Activated effector memory CD4-positive, alpha-beta T cell treated with Interleukin-2 at 50 U/mL for 16 hours (primary cell): ENCODE data around the gene NBPF3.
A peak's percentile ranks its signal among the peaks of the same experiment; 100 is the strongest.
"Not testable (repeated sequence)": the region's sequence is repeated elsewhere in the genome, so short reads cannot be mapped to it uniquely, and the experiment has no call there.

Experiments
- DNase-seq: peaks from one replicate; pipeline ENCODE4 v3.0.0-alpha.2; 2020

NBPF3 gene, protein sequence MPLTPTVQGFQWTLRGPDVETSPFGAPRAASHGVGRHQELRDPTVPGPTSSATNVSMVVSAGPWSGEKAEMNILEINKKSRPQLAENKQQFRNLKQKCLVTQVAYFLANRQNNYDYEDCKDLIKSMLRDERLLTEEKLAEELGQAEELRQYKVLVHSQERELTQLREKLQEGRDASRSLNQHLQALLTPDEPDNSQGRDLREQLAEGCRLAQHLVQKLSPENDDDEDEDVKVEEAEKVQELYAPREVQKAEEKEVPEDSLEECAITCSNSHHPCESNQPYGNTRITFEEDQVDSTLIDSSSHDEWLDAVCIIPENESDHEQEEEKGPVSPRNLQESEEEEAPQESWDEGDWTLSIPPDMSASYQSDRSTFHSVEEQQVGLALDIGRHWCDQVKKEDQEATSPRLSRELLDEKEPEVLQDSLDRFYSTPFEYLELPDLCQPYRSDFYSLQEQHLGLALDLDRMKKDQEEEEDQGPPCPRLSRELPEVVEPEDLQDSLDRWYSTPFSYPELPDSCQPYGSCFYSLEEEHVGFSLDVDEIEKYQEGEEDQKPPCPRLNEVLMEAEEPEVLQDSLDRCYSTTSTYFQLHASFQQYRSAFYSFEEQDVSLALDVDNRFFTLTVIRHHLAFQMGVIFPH

DNA sequence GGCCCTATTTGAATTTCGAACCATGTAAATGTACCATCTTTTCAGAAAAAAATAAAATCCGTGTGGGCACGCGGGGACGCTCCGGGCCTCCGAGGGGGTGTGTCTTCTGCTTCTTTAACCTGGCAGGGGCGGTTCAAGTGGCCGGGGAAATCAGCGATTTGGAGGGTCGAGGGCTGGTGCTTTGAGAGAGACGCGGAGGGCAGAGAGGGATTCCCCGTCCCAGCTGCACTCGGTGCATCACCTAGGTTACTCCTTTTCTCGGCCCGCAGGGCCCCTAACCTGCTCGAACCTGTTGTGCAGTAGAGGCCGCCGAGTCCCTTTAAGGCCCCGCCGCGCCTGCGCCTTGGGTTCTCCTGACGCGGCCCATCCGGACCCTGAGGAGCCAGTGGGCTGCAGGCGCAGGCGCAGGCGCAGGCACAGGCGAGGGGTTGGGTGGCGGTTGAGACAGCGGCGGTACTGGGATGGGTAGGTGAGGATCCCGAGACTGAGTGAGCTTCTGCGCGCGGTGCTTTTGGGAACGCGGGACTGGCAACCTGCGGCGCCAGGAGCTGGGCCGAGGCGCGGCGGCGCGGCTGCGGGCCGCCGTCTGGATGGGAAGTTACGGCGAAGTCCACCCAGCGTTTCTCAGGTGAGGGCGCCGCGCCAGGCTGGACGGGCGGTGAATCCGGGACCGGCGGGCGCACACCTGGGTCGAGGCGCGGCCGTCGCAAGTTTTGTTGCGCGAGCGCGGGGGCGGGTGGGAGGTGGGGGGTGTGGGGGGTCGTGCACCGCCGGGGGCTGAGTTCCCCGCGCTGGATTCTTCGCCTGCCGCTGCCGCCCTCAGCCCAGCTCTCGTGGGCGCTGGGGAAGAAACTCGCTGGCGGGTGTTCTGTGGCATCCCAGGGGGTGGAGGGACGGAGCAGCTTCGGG is at the start of gene NBPF3:
TSS of gene NBPF3 (plus strand) at position 417 of the 909 bp plus-strand sequence. CDS start 4,950 bp downstream, outside the sequence.
- DNase-seq, result peak; percentile 79

DNA sequence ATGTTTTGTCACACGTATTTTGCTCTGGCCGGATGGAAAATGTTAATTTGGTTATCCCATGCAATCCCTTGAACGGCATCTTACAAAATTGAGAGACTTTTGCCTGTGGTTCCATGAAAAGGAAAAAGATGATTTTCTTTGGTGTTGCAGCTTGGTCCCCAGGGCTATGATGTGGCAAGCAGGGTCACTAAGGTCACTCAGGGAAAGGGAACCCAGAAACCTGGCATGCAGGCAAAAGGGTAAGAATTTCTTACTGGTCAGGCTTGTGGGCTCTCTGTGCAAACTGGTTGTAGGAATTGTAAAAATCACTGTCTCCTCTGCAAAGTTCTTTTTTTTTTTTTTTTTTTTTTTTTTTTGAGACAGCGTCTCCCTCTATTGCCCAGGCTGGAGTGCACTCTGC is 48.4 kb upstream of the NBPF3 start:
- no peak for DNase-seq

DNA sequence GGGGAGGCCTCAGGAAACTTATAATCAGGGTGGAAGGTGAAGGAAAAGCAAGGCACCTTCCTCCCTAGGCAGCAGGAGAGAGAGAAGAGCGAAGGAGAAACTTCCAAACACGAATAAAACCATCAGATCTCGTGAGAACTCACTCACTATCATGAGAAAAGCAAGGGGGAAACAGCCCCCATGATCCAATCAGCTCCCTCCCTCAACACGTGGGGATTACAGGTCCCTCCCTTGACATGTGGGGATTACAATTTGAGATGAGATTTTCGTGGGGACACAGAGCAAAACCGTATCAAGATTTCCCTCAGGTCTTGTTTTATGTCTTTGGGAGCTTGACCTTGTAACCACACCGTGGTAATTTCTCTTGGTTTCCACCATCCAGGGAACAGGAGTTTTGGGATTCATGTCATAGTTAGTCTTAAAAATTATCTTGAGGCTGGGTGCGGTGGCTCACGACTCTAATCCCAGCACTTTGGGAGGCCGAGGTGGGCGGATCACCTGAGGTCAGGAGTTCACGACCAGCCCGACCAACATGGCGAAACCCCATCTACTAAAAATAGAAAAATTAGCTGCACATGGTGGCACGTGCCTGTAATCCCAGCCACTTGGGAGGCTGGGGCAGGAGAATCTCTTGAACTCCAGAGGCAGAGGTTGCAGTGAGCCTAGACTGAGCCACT is 47.2 kb upstream of the NBPF3 start:
- no peak for DNase-seq

DNA sequence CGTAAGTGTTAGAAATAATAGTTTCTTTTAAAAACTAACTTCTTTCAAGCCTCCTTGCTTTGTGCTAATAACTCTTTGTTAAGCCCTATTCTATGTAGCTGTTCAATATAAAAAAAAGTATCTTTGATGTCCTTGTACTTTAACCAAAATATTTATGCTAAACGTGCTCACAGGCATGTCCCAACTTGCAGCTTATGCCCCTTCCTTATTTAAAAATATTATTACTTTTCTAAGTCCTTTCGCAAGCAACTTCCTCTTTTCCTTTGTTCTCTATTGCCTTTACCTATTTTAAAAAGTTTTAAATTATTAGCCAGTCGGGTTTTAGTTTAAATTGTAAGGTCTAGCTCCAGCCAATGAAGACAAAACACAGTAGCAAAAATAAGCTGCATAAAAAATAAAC is 43.4 kb upstream of the NBPF3 start:
- no peak for DNase-seq

DNA sequence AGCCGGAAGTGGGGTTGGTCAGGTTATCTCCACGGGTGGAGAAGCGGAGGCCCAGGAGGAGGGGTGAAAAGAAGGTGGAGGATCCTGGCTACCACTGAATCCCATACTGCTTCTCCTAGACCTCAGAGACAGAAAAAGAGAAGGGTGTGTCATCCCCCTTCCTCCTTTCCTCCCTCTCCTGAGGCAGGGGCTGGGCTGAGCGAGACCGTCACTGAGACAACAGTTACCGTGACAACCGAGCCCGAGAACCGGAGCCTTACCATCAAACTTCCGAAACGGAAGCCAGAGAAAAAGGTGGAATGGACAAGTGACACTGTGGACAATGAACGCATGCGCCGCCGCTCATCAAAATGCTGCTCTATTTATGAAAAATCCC is 42.1 kb upstream of the NBPF3 start:
- DNase-seq, result no peak

DNA sequence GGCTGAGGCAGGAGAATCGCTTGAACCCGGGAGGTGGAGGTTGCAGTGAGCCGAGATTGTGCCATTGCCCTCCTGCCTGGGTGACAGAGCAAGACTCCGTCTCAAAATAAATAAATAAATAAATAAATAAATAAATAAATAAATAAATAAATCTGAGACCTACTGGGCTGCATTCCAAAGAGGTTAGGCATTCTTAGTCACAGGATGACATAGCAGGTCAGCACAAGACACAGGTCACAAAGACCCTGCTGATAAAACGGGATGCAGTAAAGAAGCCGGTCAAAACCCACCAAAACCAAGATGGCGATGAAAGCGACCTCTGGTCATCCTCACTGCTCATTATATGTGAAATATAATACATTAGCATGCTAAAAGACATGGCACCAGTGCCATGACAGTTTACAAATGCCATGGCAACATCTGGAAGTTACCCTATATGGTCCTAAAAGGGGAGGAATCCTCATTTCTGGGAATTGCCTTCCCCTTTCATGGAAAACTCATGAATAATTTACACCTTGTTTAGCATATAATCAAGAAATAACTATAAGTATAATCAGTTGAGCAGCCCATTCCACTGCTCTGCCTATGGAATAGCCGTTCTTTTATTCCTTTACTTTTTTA is 38.1 kb upstream of the NBPF3 start:
- DNase-seq, result not testable (repeated sequence)

DNA sequence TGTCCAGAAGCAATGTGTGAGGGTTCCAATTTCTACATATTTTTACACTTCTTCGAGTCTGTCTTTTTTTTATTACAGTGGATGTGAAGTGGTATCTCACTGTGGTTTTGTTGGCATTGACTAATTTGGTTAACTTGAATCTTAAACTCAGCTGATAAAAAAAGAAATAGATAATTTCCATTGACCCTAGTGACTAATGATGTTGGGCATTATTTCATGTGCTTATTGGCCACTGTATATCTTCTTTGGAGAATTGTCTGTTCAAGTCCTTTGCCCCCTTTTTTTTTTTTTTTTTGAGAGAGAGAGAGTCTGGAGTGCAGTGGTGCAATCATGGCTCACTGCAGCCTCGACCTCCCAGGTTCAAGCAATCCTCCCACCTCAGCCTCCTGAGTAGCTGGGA is 33.3 kb upstream of the NBPF3 start:
- DNase-seq, result no peak

DNA sequence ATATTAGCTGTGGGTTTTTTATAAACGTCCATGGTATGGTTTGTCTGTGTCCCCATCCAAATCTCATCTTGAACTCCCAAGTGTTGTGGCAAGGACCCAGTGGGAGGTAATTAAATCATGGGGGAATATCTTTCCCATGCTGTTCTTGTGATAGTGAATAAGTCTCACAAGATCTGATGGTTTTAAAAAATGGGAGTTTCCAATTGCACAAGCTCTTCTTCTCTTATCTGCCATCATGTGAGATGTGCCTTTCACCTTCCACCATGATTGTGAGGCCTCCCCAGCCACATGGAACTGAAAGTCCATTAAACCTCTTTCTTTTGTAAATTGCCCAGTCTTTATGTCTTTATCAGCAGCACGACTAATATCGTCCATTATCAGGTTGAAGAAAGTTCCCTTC is 30.0 kb upstream of the NBPF3 start:
- not testable (repeated sequence) for DNase-seq

DNA sequence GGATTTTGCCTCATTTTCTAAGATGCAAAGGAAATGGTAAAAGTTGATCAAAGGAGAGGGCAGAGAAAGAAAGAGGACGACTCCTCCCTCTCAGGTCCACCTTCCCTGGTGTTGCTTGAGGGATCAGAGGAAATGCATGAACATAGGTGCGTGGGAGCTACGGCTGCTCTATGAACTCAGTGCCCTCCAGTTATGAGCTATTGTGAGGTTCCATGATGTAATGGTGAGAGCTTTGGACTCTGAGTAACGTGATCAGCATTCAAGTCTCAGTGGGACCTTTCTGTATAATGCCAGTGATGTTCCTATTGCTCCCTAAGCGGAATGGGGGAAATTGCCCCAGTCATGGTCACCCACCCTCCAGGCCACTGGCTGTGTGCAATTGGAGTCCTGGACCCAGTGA is 25.9 kb upstream of the NBPF3 start:
- no peak for DNase-seq

DNA sequence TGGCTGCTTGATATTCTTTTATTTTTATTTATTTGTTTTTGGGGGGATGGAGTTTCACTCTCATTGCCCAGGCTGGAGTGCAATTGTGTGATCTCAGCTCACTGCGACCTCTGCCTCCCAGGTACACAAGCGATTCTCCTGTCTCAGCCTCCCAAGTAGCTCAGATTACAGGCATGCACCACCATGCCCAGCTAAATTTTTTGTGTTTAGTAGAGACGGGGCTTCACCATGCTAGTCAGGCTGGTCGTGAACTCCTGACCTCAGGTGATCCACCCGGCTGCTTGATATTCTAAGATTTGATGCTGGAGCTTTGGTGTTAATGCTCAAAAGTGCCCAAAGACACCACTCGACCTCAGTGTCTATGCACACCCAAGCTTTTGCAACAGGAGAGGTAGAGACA is 19.6 kb upstream of the NBPF3 start:
- DNase-seq, result not testable (repeated sequence)

DNA sequence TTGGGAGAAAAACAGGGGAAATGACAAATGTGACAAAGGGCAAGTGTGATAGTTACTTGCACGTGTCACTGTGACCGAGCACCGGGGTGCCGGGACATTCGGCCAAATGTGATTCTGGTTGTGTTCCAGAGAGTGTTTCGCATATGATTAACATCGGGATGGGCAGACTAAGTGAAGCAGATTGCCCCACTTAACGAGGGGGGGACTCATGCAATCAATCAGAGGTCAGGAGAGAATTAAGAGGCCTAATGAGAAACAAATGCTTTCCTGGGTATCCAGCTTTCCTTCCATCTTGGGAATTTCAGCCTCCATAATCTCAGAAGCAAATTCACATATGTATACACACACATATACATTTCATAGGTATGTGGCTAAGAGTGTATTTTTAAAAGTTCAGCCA is 18.6 kb upstream of the NBPF3 start:
- not testable (repeated sequence) for DNase-seq

DNA sequence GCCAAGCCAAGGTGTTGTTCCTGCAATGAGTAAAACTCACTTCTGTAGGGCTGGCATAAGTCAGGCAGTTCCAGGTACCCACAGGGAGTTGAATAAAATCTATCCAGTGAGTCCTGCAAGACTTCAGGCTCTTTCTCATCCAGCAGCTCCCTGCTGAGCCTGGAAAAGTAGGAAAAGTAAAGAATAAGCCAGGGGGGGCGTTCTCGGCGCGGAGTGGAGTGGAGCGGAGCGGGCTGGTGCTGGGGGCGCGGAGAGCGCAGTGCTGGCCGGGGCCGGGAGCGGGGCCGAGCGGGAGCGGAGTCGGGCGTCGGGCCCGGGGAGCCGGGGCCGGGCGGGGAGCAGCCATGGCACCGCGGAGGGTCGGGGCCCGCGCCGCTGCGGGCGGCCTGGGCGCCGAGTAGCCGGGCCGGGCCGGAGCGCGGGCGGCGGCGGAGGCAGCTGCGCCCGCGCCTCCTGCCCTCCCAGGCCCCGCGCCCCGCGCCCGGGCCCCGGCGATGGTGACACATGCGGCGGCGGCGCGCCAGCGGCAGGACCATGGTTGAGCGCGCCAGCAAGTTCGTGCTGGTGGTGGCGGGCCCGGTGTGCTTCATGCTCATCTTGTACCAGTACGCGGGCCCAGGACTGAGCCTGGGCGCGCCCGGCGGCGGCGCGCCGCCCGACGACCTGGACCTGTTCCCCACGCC is 12.0 kb upstream of the NBPF3 start:
- not testable (repeated sequence) for DNase-seq

DNA sequence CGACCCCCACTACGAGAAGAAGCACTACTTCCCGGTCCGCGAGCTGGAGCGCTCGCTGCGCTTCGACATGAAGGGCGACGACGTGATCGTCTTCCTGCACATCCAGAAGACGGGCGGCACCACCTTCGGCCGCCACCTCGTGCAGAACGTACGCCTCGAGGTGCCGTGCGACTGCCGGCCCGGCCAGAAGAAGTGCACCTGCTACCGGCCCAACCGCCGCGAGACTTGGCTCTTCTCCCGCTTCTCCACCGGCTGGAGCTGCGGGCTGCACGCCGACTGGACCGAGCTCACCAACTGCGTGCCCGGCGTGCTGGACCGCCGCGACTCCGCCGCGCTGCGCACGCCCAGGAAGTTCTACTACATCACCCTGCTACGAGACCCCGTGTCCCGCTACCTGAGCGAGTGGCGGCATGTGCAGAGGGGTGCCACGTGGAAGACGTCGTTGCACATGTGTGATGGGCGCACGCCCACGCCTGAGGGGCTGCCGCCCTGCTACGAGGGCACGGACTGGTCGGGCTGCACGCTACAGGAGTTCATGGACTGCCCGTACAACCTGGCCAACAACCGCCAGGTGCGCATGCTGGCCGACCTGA is 11.4 kb upstream of the NBPF3 start:
- DNase-seq, result not testable (repeated sequence)

DNA sequence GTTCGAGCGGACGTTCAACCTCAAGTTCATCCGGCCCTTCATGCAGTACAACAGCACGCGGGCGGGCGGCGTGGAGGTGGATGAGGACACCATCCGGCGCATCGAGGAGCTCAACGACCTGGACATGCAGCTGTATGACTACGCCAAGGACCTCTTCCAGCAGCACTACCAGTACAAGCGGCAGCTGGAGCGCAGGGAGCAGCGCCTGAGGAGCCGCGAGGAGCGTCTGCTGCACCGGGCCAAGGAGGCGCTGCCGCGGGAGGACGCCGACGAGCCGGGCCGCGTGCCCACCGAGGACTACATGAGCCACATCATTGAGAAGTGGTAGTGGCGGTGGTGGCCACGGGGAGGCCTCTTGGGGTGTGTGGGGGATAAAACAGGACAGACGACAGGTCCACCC is 10.7 kb upstream of the NBPF3 start:
- not testable (repeated sequence) for DNase-seq

DNA sequence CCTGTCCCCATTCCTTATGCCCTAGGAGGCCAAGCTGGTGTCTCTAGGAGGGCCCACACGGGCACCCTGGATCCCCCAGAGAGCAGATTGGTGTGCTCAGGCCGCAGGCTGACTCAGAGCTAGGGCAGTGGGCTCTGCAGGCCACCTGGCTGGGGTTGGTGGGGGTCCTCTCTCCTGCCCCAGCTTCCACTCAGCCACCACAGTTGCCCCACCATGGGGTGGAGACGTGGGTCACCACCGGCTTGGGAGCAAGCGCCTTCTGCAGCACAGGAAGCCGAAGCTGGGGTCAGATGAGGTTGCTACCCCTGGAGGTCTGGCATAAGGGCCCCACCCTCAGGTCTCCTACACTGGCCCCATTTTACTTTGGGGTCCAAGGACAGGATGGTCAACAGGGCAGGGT is 9.1 kb upstream of the NBPF3 start:
- DNase-seq, result not testable (repeated sequence)

DNA sequence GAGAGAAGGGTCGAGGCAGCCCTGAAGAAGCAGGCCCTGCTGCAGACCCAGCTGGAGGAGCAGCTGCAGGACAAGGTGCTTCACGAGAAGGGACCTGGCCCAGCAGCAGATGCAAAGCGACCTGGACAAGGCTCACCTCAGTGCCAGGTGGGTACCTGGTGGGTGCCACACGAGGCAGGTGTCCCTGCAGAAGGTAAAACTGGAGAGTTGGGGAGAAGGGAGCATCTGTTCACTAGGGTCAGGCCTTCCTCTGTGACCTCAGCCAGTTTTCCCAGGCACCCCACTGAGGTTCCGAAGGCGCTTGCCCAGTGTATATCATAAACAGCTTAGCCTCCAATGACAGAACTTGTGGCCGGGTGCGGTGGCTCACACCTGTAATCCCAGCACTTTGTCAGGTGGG is 5.5 kb upstream of the NBPF3 start:
- DNase-seq, result no peak

DNA sequence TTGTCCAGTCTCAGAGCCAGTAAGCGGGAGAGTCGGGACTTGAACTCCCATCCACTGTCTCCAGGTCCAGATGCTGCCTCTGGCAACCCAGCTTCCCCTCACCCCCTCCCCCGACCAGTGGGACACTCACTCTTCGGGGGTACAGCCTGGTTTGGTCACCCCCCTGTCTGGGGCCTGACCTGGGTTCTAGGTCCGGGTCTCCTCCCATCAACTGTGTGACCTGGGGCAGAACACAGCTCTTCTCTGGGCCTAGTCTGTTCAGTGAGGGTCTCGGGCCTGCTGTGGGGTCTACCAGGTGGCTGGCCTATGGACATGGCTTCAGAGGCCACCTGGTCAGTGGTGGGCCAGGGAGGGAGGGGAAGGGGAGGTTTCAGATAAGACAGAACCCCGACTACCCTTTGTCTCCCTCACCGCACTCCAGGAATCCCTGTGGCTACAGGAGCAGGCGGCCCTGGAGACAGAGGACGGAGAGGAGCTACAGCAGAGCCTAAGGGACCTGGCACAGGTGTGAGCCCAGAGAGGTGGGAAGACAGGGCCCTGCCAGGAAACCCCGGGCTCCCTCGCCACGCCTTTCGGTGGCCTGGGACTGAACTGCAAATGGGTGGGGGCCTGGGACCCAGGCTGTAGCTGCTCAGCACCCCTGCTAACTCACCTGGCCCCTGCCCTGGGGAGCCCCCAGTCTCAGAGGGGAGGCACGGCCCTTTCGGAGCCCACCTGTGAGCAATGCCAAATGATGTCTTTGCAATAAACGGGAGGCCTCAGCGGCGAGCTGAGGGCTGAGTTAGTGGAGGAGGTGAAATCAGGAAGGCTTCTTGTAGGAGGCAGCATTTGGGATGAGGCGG is 4.1 kb upstream of the NBPF3 start:
- no peak for DNase-seq

DNA sequence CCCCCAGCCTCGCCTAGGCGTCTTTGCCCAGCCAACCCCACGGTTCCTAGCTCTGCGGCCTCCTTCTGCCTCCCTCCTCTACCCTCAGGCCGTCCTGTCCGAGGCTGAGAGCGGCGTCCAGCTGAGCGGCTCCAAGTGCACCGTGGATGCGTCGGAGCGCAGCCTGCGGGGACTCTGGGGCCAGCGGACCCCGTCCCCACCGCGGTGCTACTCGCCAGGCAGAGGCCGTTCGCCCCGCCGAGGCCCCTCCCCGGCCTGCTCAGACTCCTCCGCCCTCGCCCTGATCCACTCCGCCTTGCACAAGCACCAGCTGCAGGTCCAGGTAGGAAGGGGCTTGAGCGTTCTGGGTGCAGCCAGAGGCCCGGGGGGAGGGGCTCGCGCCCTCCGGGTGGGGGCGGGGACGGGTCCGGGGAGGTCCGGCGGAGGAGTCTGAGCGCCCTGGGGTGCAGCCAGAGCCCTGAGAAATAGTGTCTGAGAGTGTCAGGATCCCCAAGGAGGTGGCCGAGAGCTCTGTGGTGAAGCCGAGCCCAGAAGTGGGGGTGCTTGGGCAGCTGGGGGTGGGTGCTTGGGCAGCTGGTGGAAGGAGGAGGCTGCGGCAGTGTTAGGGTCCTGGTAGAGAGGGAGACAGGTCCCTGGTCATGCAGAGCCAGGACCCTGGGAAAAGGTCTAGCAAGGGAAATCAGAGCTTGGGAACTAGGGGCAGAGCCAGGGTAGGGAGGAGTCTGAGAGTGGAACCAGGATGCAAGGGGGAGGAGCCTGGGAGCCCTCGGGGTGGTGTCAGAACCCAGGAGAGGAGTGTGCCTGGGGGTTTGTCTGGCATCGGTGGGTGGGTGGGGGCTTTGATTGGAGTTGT is 3.2 kb upstream of the NBPF3 start:
- no peak for DNase-seq

DNA sequence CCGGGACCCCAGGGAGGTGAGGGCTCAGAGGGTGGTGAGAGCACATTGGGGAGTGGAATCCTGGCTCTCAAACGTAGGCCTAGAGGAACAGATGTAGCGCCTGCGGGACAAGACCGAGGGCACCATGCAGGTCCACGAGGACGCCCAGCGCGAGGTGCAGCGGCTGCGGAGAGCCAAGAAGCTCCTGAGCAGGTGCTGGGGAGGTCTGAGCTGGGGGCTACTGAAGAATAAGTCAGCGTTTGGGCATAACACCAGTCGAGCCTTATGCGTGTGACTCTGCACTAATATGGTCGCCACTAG is 2.6 kb upstream of the NBPF3 start:
- DNase-seq, result no peak
